ENCODE results near the gene PSMB9. TPM values are rescaled to one million over a fixed set of nuclear protein-coding genes. Genes with fewer than 3 reads are reported as not detected.

The PSMB9 gene

GRCh38 chr6:32906539-32906938 lies 52.5 kb downstream of the PSMB9 start:
- Histone ChIP-seq H3K9me3 (replicated peaks in 1 of 2; ENCODE audit: control insufficient read depth in 2 of 2, insufficient read depth in 1 of 2, low read depth in 1 of 2, low read length in 2 of 2) (no peaks in the 10 kb centered on the region), H4K8ac (ENCODE audit: low read depth, low read length) (no peak overlapping the region), H3K23ac (ENCODE audit: low read depth, low read length, poor library complexity) (no peak overlapping the region), H2AFZ (ENCODE audit: low read length) (no peak overlapping the region), H3K79me1 (ENCODE audit: low read depth, low read length) (no peaks in the 10 kb centered on the region), H2BK120ac (ENCODE audit: low read depth, low read length) (no peak overlapping the region), H3K14ac (ENCODE audit: low read length) (no peak overlapping the region), H2AK5ac (ENCODE audit: low read depth, low read length) (no peak overlapping the region), H3K4me3 (ENCODE audit: low read length in 2 of 2) (no peak overlapping the region), H3K4me2 (ENCODE audit: insufficient read depth, low read length, poor library complexity, severe bottlenecking) (no peak overlapping the region), H3K27ac (replicated peaks; ENCODE audit: low read length) (no peak overlapping the region), H4K91ac (ENCODE audit: low read depth, low read length, poor library complexity) (no peak overlapping the region), H3K36me3 (replicated peaks in 1 of 2; ENCODE audit: control insufficient read depth in 2 of 2, insufficient read depth in 2 of 2, low read length in 2 of 2) (peaks cover 0 to 3% of the 10 kb centered on the region in 2 donors), H3K4ac (ENCODE audit: low read length) (no peak overlapping the region), H2BK15ac (ENCODE audit: low read length) (no peak overlapping the region), H2BK12ac (ENCODE audit: low read length) (no peak overlapping the region), H3K9ac (ENCODE audit: low read depth, low read length, poor library complexity) (no peak overlapping the region), H3K27me3 (ENCODE audit: control insufficient read depth in 3 of 3, insufficient read depth in 3 of 3, low read depth in 1 of 3, low read length in 3 of 3) (no peaks in the 10 kb centered on the region), H3K4me1 (ENCODE audit: control insufficient read depth in 2 of 2, insufficient read depth in 1 of 2, low read depth in 1 of 2, low read length in 2 of 2) (no peaks in the 10 kb centered on the region), H2BK5ac (ENCODE audit: low read length) (no peak overlapping the region), H3K18ac (ENCODE audit: low read length) (no peak overlapping the region)
- no peak for DNase-seq (ENCODE audit: low spot score)
- no CpG with 5 or more reads among the region's 1 CpG for WGBS, 2 donors (ENCODE audit: extremely low coverage in 2 of 2, insufficient read length in 2 of 2, insufficient replicate concordance in 1 of 2)

GRCh38 chr6:32908897-32909296 lies 54.9 kb downstream of the PSMB9 start:
- Histone ChIP-seq H3K4me3 (ENCODE audit: low read length in 2 of 2) (no peak overlapping the region), H3K4ac (ENCODE audit: low read length) (no peak overlapping the region), H3K14ac (ENCODE audit: low read length) (no peak overlapping the region), H3K9me3 (replicated peaks in 1 of 2; ENCODE audit: control insufficient read depth in 2 of 2, insufficient read depth in 1 of 2, low read depth in 1 of 2, low read length in 2 of 2) (no peaks in the 10 kb centered on the region), H3K36me3 (replicated peaks in 1 of 2; ENCODE audit: control insufficient read depth in 2 of 2, insufficient read depth in 2 of 2, low read length in 2 of 2) (no peaks in the 10 kb centered on the region), H2BK15ac (ENCODE audit: low read length) (no peak overlapping the region), H2BK12ac (ENCODE audit: low read length) (no peak overlapping the region), H2AK5ac (ENCODE audit: low read depth, low read length) (no peak overlapping the region), H3K9ac (ENCODE audit: low read depth, low read length, poor library complexity) (no peak overlapping the region), H2AFZ (ENCODE audit: low read length) (no peak overlapping the region), H4K91ac (ENCODE audit: low read depth, low read length, poor library complexity) (no peak overlapping the region), H3K4me2 (ENCODE audit: insufficient read depth, low read length, poor library complexity, severe bottlenecking) (no peak overlapping the region), H3K23ac (ENCODE audit: low read depth, low read length, poor library complexity) (no peak overlapping the region), H3K79me1 (ENCODE audit: low read depth, low read length) (no peaks in the 10 kb centered on the region), H2BK5ac (ENCODE audit: low read length) (no peak overlapping the region), H3K18ac (ENCODE audit: low read length) (no peak overlapping the region), H2BK120ac (ENCODE audit: low read depth, low read length) (no peak overlapping the region), H3K27ac (replicated peaks; ENCODE audit: low read length) (no peak overlapping the region), H3K27me3 (ENCODE audit: control insufficient read depth in 3 of 3, insufficient read depth in 3 of 3, low read depth in 1 of 3, low read length in 3 of 3) (no peaks in the 10 kb centered on the region), H4K8ac (ENCODE audit: low read depth, low read length) (no peak overlapping the region), H3K4me1 (ENCODE audit: control insufficient read depth in 2 of 2, insufficient read depth in 1 of 2, low read depth in 1 of 2, low read length in 2 of 2) (no peaks in the 10 kb centered on the region)
- no CpG with 5 or more reads among the region's 2 CpGs for WGBS, 2 donors (ENCODE audit: extremely low coverage in 2 of 2, insufficient read length in 2 of 2, insufficient replicate concordance in 1 of 2)
- DNase-seq (ENCODE audit: low spot score): no peak

Small RNA genes lying within 50 kb of the gene (small RNA-seq; reads per million reads assigned to genes)
- not detected for gene HLA-Z (ENCODE audit: insufficient read depth)
